Astrocyte (in vitro differentiated cells and primary cell): ENCODE data around the gene EPHB2. TPM values are rescaled to one million over a fixed set of nuclear protein-coding genes. Genes with fewer than 3 reads are reported as not detected.

Experiments used
- DNase-seq: peaks from one replicate; pipeline ENCODE4 v3.0.0-alpha.2; 2010; ENCODE audit warnings: low read depth
- FAIRE-seq: peaks from 2 replicates; lab custom pipeline; 2011; peaks lifted over from hg19 to GRCh38; lab: Jason Lieb, UNC
- H2AFZ ChIP-seq: 2 replicates; pipeline ENCODE4 v1.6.0; 2012; ENCODE audit warnings: low read depth, low read length, inconsistent platforms
- H3K27ac ChIP-seq: 2 replicates; pipeline ENCODE4 v1.5.1; 2011; ENCODE audit warnings: low read depth, low read length, inconsistent platforms
- H3K27me3 ChIP-seq: 2 replicates; pipeline ENCODE4 v1.6.0; 2011; ENCODE audit warnings: low read length, inconsistent platforms; ENCODE audit not compliant: insufficient read depth
- H3K36me3 ChIP-seq: 2 replicates; pipeline ENCODE4 v1.5.1; 2011; ENCODE audit warnings: low read length, inconsistent platforms; ENCODE audit not compliant: insufficient read depth
- H3K4me1 ChIP-seq: 2 replicates; pipeline ENCODE4 v1.5.1; 2011; ENCODE audit warnings: low read length, inconsistent platforms; ENCODE audit not compliant: insufficient read depth
- H3K4me2 ChIP-seq: 2 replicates; pipeline ENCODE4 v1.6.0; 2012; ENCODE audit warnings: low read length, inconsistent platforms
- H3K4me3 ChIP-seq: 2 replicates; pipeline ENCODE4 v1.5.1; 2011; ENCODE audit warnings: low read depth, mild to moderate bottlenecking, low read length, inconsistent platforms; ENCODE audit not compliant: insufficient read depth
- H3K79me2 ChIP-seq: 2 replicates; pipeline ENCODE4 v1.6.0; 2012; ENCODE audit warnings: mild to moderate bottlenecking, low read length, inconsistent platforms; ENCODE audit not compliant: insufficient read depth
- H3K9ac ChIP-seq: 2 replicates; pipeline ENCODE4 v1.6.0; 2012; ENCODE audit warnings: mild to moderate bottlenecking, low read length, inconsistent platforms
- H3K9me3 ChIP-seq: 2 replicates; pipeline ENCODE4 v1.5.1; 2012; ENCODE audit warnings: low read depth, mild to moderate bottlenecking, low read length, inconsistent platforms; ENCODE audit not compliant: insufficient read depth
- H4K20me1 ChIP-seq: 2 replicates; pipeline ENCODE4 v1.6.0; 2012; ENCODE audit warnings: low read length, inconsistent platforms; ENCODE audit not compliant: insufficient read depth
- H3K27ac Mint-ChIP-seq: one replicate; pipeline ENCODE4 v1.8.0; 2021; ENCODE audit warnings: mild to moderate bottlenecking, mixed read lengths; ENCODE audit not compliant: unreplicated experiment
- H3K27me3 Mint-ChIP-seq: one replicate; pipeline ENCODE4 v1.8.0; 2021; ENCODE audit warnings: low read depth, mixed read lengths; ENCODE audit not compliant: unreplicated experiment
- H3K36me3 Mint-ChIP-seq: one replicate; pipeline ENCODE4 v1.8.0; 2021; ENCODE audit warnings: low read depth, mixed read lengths; ENCODE audit not compliant: unreplicated experiment
- H3K4me1 Mint-ChIP-seq: one replicate; pipeline ENCODE4 v1.8.0; 2021; ENCODE audit warnings: low read depth, mixed read lengths; ENCODE audit not compliant: unreplicated experiment
- H3K4me3 Mint-ChIP-seq: one replicate; pipeline ENCODE4 v1.8.0; 2021; ENCODE audit warnings: mild to moderate bottlenecking, moderate library complexity, mixed read lengths; ENCODE audit not compliant: unreplicated experiment
- H3K9me3 Mint-ChIP-seq: one replicate; pipeline ENCODE4 v1.8.0; 2021; ENCODE audit warnings: mild to moderate bottlenecking, mixed read lengths; ENCODE audit not compliant: unreplicated experiment
- CTCF ChIP-seq: IDR thresholded peaks from 2 replicates; pipeline ENCODE4 v1.5.1; 2011; ENCODE audit warnings: low read depth, mild to moderate bottlenecking, inconsistent platforms, low read length, moderate library complexity; ENCODE audit not compliant: insufficient read depth
- EZH2 ChIP-seq: IDR thresholded peaks from 2 replicates; pipeline ENCODE4 v1.6.1; 2012; ENCODE audit warnings: mild to moderate bottlenecking, low read length, inconsistent platforms; ENCODE audit not compliant: insufficient read depth
- total RNA-seq: library from RNA; stranded (reverse); gene quantifications from 2 replicates; pipeline ENCODE4 v1.2.1, GENCODE V29; 2021

Gene EPHB2
- total RNA-seq, 1 donor from 2014 or later: 8.4 TPM

- Mint-ChIP-seq H3K4me1 (no peaks in the 10 kb centered on the region), H3K36me3 (no peaks in the 10 kb centered on the region), H3K27ac (no peak overlapping the region), H3K27me3 (peaks cover 49% of the 10 kb centered on the region), H3K9me3 (no peaks in the 10 kb centered on the region), H3K4me3 (no peak overlapping the region)
- TF ChIP-seq CTCF (no peak), EZH2 (no peak)
- Histone ChIP-seq H3K4me1 (no peaks in the 10 kb centered on the region), H3K4me3 (no peak overlapping the region), H3K27ac (no peak overlapping the region), H2AFZ (no peak overlapping the region), H3K9me3 (no peaks in the 10 kb centered on the region), H3K27me3 (peaks cover 43% of the 10 kb centered on the region), H3K36me3 (no peaks in the 10 kb centered on the region), H3K79me2 (no peaks in the 10 kb centered on the region), H3K4me2 (peak overlapping the region; percentile 41), H3K9ac (no peak overlapping the region), H4K20me1 (no peaks in the 10 kb centered on the region)
- FAIRE-seq (no peak), DNase-seq (no peak)
These were observed 242.0 kb downstream of the EPHB2 start for GRCh38 chr1:22952694-22953056.

GRCh38 chr1:22953057-22953739 is 242.6 kb downstream of the EPHB2 start:
- FAIRE-seq (no peak), DNase-seq (no peak)
- Histone ChIP-seq H3K9me3 (no peaks in the 10 kb centered on the region), H3K9ac (no peak overlapping the region), H3K79me2 (no peaks in the 10 kb centered on the region), H3K36me3 (no peaks in the 10 kb centered on the region), H2AFZ (peak overlapping the region; percentile 41), H3K27me3 (peaks cover 38% of the 10 kb centered on the region), H3K4me1 (no peaks in the 10 kb centered on the region), H3K27ac (no peak overlapping the region), H3K4me3 (no peak overlapping the region), H3K4me2 (peak overlapping the region; percentile 41), H4K20me1 (no peaks in the 10 kb centered on the region)
- Mint-ChIP-seq H3K27me3 (peaks cover 45% of the 10 kb centered on the region), H3K27ac (no peak overlapping the region), H3K36me3 (no peaks in the 10 kb centered on the region), H3K4me1 (no peaks in the 10 kb centered on the region), H3K9me3 (no peaks in the 10 kb centered on the region), H3K4me3 (no peak overlapping the region)
- TF ChIP-seq CTCF: no peak
- peak; percentile 96 for TF ChIP-seq EZH2

- H2AFZ ChIP-seq: peak overlapping the region; percentile 5
- H3K9ac ChIP-seq: no peak overlapping the region
- H4K20me1 ChIP-seq: no peaks in the 10 kb centered on the region
- H3K27me3 ChIP-seq: peaks cover 37% of the 10 kb centered on the region
- H3K36me3 Mint-ChIP-seq: no peaks in the 10 kb centered on the region
- no peak overlapping the region for H3K4me3 Mint-ChIP-seq
- no peak overlapping the region for H3K4me3 ChIP-seq
- no peaks in the 10 kb centered on the region for H3K4me1 ChIP-seq
- H3K27ac Mint-ChIP-seq: no peak overlapping the region
- H3K27me3 Mint-ChIP-seq: peaks cover 41% of the 10 kb centered on the region
- H3K9me3 Mint-ChIP-seq: no peaks in the 10 kb centered on the region
- H3K9me3 ChIP-seq: no peaks in the 10 kb centered on the region
- H3K27ac ChIP-seq: no peak overlapping the region
- H3K4me2 ChIP-seq: peak overlapping the region; percentile 41
- TF ChIP-seq EZH2 (peak; percentile 87), CTCF (no peak)
- DNase-seq: no peak
- H3K36me3 ChIP-seq: no peaks in the 10 kb centered on the region
- no peaks in the 10 kb centered on the region for H3K4me1 Mint-ChIP-seq
- no peaks in the 10 kb centered on the region for H3K79me2 ChIP-seq
- no peak for FAIRE-seq
These were observed 243.1 kb downstream of the EPHB2 start for GRCh38 chr1:22953740-22954141.
